ENCODE data around the gene SMG6.

DNA sequence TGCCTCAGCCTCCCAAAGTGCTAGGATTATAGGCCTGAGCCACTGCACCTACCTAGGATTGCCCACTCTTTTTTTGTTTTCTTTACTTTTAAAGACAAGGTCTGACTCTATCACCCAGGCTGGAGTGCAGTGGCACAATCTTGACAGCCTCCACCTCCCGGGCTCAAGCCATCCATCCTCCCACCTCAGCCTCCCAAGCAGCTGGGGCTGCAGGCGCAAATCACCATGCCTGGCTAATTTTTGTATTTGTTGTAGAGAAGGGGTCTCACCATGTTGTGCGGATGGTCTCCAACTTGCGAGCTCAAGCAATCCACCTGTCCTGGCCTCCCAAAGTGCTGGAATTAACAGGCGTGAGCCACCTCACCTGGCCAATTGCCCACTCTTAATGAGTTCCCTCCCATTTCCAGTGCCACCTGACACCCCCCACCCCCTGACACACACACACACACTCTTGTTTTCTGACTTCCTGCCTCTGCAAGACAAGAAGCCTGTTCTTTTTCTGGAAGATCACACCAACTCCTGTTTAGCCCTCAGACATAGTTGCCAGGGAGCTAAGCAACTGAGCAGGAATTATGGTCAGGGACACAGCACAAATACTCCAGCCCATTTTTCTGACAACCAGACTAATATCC, 259.2 kb downstream of the SMG6 start:
- no peak for TF ChIP-seq CTCF (tag by site-specific recombination; IDR thresholded peaks at IDR 0.05)
- TF ChIP-seq, protein P1, sequence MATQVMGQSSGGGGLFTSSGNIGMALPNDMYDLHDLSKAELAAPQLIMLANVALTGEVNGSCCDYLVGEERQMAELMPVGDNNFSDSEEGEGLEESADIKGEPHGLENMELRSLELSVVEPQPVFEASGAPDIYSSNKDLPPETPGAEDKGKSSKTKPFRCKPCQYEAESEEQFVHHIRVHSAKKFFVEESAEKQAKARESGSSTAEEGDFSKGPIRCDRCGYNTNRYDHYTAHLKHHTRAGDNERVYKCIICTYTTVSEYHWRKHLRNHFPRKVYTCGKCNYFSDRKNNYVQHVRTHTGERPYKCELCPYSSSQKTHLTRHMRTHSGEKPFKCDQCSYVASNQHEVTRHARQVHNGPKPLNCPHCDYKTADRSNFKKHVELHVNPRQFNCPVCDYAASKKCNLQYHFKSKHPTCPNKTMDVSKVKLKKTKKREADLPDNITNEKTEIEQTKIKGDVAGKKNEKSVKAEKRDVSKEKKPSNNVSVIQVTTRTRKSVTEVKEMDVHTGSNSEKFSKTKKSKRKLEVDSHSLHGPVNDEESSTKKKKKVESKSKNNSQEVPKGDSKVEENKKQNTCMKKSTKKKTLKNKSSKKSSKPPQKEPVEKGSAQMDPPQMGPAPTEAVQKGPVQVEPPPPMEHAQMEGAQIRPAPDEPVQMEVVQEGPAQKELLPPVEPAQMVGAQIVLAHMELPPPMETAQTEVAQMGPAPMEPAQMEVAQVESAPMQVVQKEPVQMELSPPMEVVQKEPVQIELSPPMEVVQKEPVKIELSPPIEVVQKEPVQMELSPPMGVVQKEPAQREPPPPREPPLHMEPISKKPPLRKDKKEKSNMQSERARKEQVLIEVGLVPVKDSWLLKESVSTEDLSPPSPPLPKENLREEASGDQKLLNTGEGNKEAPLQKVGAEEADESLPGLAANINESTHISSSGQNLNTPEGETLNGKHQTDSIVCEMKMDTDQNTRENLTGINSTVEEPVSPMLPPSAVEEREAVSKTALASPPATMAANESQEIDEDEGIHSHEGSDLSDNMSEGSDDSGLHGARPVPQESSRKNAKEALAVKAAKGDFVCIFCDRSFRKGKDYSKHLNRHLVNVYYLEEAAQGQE (tag by site-specific recombination; IDR thresholded peaks at IDR 0.05) = no peak
- TF ChIP-seq ZNF138 (tag by site-specific recombination; IDR thresholded peaks at IDR 0.05; ENCODE audit: borderline replicate concordance) = no peak
- no peak for TF ChIP-seq ZNF24 (tag by site-specific recombination; IDR thresholded peaks at IDR 0.05)
- no peak for TF ChIP-seq ZNF133 (tag by site-specific recombination; IDR thresholded peaks at IDR 0.05)
- no peak for TF ChIP-seq ZNF529 (tag by site-specific recombination; IDR thresholded peaks at IDR 0.05; ENCODE audit: insufficient replicate concordance)
- no peak for TF ChIP-seq ZBTB21 (tag by site-specific recombination; IDR thresholded peaks at IDR 0.05)
- TF ChIP-seq ZNF830 (tag by site-specific recombination; IDR thresholded peaks at IDR 0.05; ENCODE audit: low read depth) = no peak
- no peak for TF ChIP-seq ZBTB8A (tag by site-specific recombination; IDR thresholded peaks at IDR 0.05)
